Measurements from ENCODE around the gene AKR1D1.

DNA sequence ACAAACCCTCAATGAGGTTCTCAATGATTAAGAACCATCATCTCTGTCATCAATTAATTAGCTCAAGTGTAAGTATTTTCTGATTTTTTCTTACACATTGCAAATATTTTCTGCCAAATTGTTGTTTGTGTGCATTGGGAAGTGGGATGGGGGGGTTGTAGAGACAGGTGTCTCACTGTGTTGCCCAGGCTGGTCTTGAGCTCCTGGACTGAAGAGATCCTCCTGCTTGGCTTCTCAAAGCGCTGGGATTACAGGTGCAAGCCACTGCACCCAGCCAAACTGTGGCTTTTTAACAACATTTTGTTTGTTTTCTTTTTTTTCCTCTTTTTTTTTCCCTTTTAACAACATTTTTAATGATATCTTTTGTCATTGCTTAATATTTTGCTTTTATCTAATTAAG, 87.5 kb downstream of the AKR1D1 start:
- TF ChIP-seq, protein P1, sequence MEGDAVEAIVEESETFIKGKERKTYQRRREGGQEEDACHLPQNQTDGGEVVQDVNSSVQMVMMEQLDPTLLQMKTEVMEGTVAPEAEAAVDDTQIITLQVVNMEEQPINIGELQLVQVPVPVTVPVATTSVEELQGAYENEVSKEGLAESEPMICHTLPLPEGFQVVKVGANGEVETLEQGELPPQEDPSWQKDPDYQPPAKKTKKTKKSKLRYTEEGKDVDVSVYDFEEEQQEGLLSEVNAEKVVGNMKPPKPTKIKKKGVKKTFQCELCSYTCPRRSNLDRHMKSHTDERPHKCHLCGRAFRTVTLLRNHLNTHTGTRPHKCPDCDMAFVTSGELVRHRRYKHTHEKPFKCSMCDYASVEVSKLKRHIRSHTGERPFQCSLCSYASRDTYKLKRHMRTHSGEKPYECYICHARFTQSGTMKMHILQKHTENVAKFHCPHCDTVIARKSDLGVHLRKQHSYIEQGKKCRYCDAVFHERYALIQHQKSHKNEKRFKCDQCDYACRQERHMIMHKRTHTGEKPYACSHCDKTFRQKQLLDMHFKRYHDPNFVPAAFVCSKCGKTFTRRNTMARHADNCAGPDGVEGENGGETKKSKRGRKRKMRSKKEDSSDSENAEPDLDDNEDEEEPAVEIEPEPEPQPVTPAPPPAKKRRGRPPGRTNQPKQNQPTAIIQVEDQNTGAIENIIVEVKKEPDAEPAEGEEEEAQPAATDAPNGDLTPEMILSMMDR (IDR thresholded peaks at IDR 0.05), result no peak
- TF ChIP-seq POLR2AphosphoS5 (IDR thresholded peaks at IDR 0.05) (no peak), POLR2A (IDR thresholded peaks at IDR 0.05) (no peak), EP300 (IDR thresholded peaks at IDR 0.05) (no peak)
